Testis (tissue), 3 donors: ENCODE data around the gene SCAF11. TPM values are rescaled to one million over a fixed set of nuclear protein-coding genes. Genes with fewer than 3 reads are reported as not detected.

Source experiments
- DNase-seq: peaks from one replicate; pipeline ENCODE4 v3.0.0-alpha.2; 2019
- H3K27ac ChIP-seq, 2 donors: fragments of 200-600 bp; sonication (generic); one replicate each; pipeline ENCODE4 v1.5.1; 2019
- H3K27me3 ChIP-seq: fragments of 200-600 bp; sonication (generic); one replicate; pipeline ENCODE4 v1.5.1; 2019
- H3K36me3 ChIP-seq: fragments of 200-600 bp; sonication (generic); one replicate; pipeline ENCODE4 v1.5.1; 2017; ENCODE audit warnings: low read depth; ENCODE audit errors: missing control alignments
- H3K4me1 ChIP-seq: fragments of 200-600 bp; sonication (generic); one replicate; pipeline ENCODE4 v1.5.1; 2019
- H3K4me3 ChIP-seq, 2 donors: fragments of 200-600 bp; sonication (generic); one replicate each; pipeline ENCODE4 v1.5.1; 2017 to 2019
- H3K9me3 ChIP-seq: fragments of 200-600 bp; sonication (generic); one replicate; pipeline ENCODE4 v1.5.1; 2017
- POLR2A ChIP-seq: fragments of 450-650 bp; IDR thresholded peaks from one replicate; pipeline ENCODE4 v1.6.1; 2017; ENCODE audit warnings: antibody characterized with exemption, mild to moderate bottlenecking, moderate library complexity
- WGBS, 2 donors: methylation state at CpG; one replicate each; pipeline ENCODE4 v1.1.5; 2018; 5-methylcytosine and 5-hydroxymethylcytosine counted together
- intact Hi-C: fragments of 100-400 bp; cut with DNase I; formaldehyde crosslinking; loops from one replicate; pipeline ENCODE4 v1.15.1; 2023; ENCODE audit warnings: low total_unique reads
- polyA plus RNA-seq: library from polyadenylated mRNA; stranded (reverse); fragments of 350-450 nt; fragmentation: Illumina TruSeq; extraction: RNeasy Lipid Tissue Mini Kit (QIAGEN cat#74804); gene quantifications from one replicate; pipeline ENCODE4 v1.2.3, GENCODE V29; 2014; ENCODE audit warnings: low read depth, low replicate concordance; ENCODE audit not compliant: insufficient read depth
- total RNA-seq, 2 donors: library from RNA; depleted of rRNA; stranded (reverse); fragments of >200 nt; gene quantifications; one replicate each; pipeline ENCODE4 v1.2.3, GENCODE V29; 2016
- TF ChIP-seq, protein P1 (sequence below), 3 experiments: fragments of 450-650 bp in 2 of 3; fragments of 200-600 bp in 1 of 3; sonication (generic) in 1 of 3; IDR thresholded peaks; one replicate each; pipeline ENCODE4 v1.5.1; 2016 to 2019; ENCODE audit warnings: antibody characterized with exemption in 3 of 3, mild to moderate bottlenecking in 2 of 3, moderate library complexity in 1 of 3

SCAF11 gene
- total and polyA plus RNA-seq, 3 donors from 2014 or later: 49.1 to 168 (median 168) TPM

DNA sequence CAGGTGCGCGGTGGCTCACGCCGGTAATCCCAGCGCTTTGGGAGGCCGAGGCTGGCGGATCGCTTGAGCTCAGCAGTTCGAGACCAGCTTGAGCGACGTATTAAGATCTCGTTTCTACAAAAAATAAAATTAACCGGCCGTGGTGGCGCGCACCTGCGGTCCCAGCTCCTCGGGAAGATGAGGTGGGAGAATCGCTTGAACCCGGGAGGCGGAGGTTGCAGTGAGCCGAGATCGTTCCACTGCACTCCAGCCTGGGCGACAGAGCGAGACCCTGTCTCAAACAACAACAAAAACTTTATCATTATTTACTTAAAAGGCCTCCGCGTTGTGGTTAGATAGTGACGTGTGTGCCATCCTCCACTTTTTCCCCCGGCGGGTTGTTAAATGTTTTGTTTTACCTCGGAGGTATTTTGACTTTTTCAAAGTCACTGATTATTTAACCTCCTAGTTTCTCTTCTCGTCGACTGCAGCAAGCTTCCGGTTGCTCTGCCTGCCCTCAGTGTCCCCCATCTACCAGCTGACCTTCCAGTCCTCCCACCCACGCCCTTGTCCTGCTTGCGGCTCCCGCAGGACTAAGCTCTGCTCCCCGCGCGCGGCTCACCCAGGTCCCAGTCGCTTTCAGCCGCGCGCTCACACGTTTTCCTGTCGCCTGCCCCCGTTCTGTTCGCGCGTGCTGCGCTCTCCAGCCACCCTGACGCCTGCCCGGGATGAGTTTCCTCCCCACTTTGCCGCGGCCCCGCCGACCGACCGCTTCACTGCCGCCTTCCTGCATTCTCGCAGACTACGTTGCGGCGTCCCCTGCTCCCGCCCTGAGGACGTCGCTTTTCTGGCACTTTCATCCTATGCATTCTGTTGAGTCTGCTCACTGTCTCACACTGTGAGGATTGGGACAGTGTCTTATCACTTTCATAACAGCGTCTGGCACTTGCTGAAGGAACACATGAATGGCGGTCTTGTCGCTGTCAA, 1.2 kb upstream of the SCAF11 start:
- intact Hi-C loops: no loop called here
- 0 to 2% methylated on average over 61 to 71 of the region's 71 CpGs for WGBS, 2 donors
- TF ChIP-seq POLR2A: no peak
- TF ChIP-seq, protein P1, sequence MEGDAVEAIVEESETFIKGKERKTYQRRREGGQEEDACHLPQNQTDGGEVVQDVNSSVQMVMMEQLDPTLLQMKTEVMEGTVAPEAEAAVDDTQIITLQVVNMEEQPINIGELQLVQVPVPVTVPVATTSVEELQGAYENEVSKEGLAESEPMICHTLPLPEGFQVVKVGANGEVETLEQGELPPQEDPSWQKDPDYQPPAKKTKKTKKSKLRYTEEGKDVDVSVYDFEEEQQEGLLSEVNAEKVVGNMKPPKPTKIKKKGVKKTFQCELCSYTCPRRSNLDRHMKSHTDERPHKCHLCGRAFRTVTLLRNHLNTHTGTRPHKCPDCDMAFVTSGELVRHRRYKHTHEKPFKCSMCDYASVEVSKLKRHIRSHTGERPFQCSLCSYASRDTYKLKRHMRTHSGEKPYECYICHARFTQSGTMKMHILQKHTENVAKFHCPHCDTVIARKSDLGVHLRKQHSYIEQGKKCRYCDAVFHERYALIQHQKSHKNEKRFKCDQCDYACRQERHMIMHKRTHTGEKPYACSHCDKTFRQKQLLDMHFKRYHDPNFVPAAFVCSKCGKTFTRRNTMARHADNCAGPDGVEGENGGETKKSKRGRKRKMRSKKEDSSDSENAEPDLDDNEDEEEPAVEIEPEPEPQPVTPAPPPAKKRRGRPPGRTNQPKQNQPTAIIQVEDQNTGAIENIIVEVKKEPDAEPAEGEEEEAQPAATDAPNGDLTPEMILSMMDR (IDR thresholded peaks at IDR 0.05): no peak

DNA sequence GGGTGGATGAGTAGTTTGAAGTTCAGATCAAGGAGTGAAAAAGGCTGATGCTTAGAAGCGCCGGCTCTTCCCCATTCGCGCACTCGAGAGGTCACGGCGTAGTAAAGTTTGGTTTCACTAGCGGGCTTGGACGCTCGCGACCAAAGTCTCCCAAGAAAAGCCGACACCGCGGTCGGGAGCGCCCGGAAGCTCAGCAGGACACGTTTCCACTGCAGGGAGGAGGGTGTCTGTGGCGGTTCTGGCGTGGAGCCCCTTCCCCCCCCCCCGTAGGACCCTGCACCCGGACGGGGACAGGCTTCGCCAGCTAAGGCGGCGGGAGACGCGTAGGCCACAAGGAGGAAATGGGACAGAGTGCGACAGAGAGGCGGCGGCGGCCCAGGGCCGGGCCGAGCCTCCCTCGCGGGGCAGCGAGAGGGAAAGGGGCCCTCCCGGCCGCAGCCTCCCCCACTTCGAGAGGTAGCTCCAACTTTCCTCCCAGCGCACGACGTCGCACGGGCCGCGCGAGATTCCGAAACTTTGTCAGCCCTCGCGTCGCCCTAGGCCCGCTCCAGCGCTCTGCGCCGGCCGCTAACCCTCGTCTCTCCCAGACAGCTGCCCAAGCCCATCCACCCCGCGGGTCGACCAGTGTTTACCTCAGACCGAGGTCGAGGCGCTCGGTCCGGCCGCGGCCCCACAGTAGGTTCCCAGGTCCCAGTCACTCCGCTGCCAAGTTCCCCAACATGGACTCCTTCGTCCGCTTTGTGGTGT, 480 bp downstream of the SCAF11 start:
- TF ChIP-seq, protein P1 (IDR thresholded peaks at IDR 0.05): peak in 1 of 3 experiments; percentile 2
- TF ChIP-seq POLR2A: no peak
- peak overlapping the region; percentile 92 to 100 for H3K4me3 ChIP-seq
- 0% methylated on average over 25 to 47 of the region's 71 CpGs for WGBS, 2 donors
- H3K27me3 ChIP-seq: no peaks in the 10 kb centered on the region
- H3K9me3 ChIP-seq: no peaks in the 10 kb centered on the region
- H3K27ac ChIP-seq: peak overlapping the region; percentile 99 to 100
- peaks cover 31% of the 10 kb centered on the region for H3K4me1 ChIP-seq
- peak; percentile 75 for DNase-seq
- H3K36me3 ChIP-seq: no peaks in the 10 kb centered on the region
- intact Hi-C loops: no loop called here

More for the DNA sequence above, 1.2 kb upstream of the SCAF11 start:
- no peaks in the 10 kb centered on the region for H3K9me3 ChIP-seq
- H3K27me3 ChIP-seq: no peaks in the 10 kb centered on the region
- H3K27ac ChIP-seq: peak overlapping the region; percentile 99 to 100
- peak; percentile 83 for DNase-seq
- no peaks in the 10 kb centered on the region for H3K36me3 ChIP-seq
- peak overlapping the region; percentile 92 to 100 for H3K4me3 ChIP-seq
- H3K4me1 ChIP-seq: peaks cover 26% of the 10 kb centered on the region

DNA sequence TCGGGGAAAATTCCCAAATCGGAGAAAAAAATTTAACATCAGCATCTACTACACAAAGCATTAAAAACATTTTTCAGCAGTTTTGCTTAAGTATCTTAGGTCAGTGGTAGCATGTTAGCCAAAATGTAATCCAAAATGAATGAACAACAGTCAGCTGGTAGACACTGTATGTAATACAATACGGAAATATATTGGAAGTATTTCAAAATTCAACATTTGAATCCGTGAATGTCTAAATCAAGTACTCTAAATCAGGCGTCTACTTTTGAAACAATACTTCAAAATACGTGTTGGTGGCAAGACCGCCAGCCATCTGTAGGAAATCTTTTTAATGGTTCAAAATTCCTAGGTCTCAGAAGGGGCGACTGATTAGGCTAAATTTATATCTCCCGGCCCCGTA, 1.1 kb downstream of the SCAF11 start:
- peak overlapping the region; percentile 99 to 100 for H3K27ac ChIP-seq
- no peaks in the 10 kb centered on the region for H3K36me3 ChIP-seq
- intact Hi-C loops: no loop called here
- H3K4me1 ChIP-seq: peaks cover 31% of the 10 kb centered on the region
- WGBS, 2 donors: 1 to 2% methylated on average over 10 of the region's 10 CpGs
- H3K9me3 ChIP-seq: no peaks in the 10 kb centered on the region
- DNase-seq: no peak
- H3K27me3 ChIP-seq: no peaks in the 10 kb centered on the region
- TF ChIP-seq, protein P1 (IDR thresholded peaks at IDR 0.05): no peak
- no peak for TF ChIP-seq POLR2A
- peak overlapping the region; percentile 92 to 100 for H3K4me3 ChIP-seq

DNA sequence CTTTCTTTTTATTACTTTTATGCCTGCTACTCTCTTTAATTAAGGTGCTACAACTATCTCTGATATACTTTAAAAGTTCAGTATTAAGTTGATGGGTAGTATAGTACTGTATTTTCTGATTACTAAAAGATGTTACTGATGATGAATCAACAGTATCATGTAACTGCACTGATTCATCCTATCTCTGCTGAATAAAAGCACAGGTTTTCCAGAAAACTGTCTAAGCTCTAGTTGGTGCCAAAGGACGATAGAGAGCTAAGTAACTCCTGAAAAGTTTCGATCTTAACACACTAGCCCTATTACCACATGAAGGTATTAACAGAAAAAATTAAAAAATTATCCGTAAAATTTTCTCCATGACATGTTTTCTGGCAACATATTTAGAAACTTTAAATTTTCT, 2.1 kb downstream of the SCAF11 start:
- intact Hi-C loops: no loop called here
- WGBS, 2 donors: 30 to 32% methylated on average over 3 of the region's 3 CpGs
- no peaks in the 10 kb centered on the region for H3K27me3 ChIP-seq
- peak overlapping the region in 1 of 2 donors; percentile 99 for H3K27ac ChIP-seq
- DNase-seq: no peak
- H3K36me3 ChIP-seq: no peaks in the 10 kb centered on the region
- peaks cover 31% of the 10 kb centered on the region for H3K4me1 ChIP-seq
- TF ChIP-seq, protein P1 (IDR thresholded peaks at IDR 0.05): no peak
- TF ChIP-seq POLR2A: no peak
- H3K4me3 ChIP-seq: no peak overlapping the region
- H3K9me3 ChIP-seq: no peaks in the 10 kb centered on the region
